ENCODE data around the gene TSC22D2.

DNA sequence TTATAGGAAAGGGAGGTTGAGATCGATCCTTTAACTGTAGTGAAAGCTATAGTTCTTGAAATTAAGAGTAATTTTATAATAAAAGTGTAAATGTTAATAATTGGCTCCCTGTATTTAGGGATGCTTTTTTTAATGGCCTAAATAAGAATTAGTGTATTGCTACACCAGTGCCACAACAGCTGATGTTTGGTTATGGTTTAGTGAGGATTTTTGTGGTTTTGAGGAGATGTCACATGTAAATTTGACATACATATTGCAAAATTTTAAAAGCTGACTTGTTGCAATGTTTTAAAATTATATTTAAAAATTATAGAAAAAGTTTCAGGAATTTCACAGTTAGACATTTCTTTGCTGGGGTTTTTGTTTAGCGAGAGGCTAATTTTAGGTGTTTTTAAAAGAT is 3.9 kb downstream of the TSC22D2 start:
- TF ChIP-seq, protein P1, sequence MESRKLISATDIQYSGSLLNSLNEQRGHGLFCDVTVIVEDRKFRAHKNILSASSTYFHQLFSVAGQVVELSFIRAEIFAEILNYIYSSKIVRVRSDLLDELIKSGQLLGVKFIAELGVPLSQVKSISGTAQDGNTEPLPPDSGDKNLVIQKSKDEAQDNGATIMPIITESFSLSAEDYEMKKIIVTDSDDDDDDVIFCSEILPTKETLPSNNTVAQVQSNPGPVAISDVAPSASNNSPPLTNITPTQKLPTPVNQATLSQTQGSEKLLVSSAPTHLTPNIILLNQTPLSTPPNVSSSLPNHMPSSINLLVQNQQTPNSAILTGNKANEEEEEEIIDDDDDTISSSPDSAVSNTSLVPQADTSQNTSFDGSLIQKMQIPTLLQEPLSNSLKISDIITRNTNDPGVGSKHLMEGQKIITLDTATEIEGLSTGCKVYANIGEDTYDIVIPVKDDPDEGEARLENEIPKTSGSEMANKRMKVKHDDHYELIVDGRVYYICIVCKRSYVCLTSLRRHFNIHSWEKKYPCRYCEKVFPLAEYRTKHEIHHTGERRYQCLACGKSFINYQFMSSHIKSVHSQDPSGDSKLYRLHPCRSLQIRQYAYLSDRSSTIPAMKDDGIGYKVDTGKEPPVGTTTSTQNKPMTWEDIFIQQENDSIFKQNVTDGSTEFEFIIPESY (IDR thresholded peaks at IDR 0.05; ENCODE audit: extremely low read depth, insufficient replicate concordance, low read length), result no peak
- TF ChIP-seq, protein P2, sequence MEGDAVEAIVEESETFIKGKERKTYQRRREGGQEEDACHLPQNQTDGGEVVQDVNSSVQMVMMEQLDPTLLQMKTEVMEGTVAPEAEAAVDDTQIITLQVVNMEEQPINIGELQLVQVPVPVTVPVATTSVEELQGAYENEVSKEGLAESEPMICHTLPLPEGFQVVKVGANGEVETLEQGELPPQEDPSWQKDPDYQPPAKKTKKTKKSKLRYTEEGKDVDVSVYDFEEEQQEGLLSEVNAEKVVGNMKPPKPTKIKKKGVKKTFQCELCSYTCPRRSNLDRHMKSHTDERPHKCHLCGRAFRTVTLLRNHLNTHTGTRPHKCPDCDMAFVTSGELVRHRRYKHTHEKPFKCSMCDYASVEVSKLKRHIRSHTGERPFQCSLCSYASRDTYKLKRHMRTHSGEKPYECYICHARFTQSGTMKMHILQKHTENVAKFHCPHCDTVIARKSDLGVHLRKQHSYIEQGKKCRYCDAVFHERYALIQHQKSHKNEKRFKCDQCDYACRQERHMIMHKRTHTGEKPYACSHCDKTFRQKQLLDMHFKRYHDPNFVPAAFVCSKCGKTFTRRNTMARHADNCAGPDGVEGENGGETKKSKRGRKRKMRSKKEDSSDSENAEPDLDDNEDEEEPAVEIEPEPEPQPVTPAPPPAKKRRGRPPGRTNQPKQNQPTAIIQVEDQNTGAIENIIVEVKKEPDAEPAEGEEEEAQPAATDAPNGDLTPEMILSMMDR (IDR thresholded peaks at IDR 0.05 in 2 of 3, conservative IDR thresholded peaks at IDR 0.05 in 1 of 3; ENCODE audit: borderline replicate concordance in 1 of 3, insufficient read depth in 1 of 3, low read depth in 2 of 3, low read length in 2 of 3), result no peak
- no peak for TF ChIP-seq SRF (IDR thresholded peaks at IDR 0.05; ENCODE audit: low read depth)
- no peak for TF ChIP-seq FOSL1 (IDR thresholded peaks at IDR 0.05; ENCODE audit: low read depth)
- no peak for TF ChIP-seq POLR2A (IDR thresholded peaks at IDR 0.05; ENCODE audit: borderline replicate concordance, extremely low read depth, insufficient read depth, insufficient read length)

Data from HCT116 (cell line).